22Rv1 (cell line): ENCODE results near the gene SULT1C3.

Source experiments
- H3K27ac ChIP-seq: fragments of 450-650 bp; 2 replicates; pipeline ENCODE4 v1.5.1; 2017
- CTCF ChIP-seq: fragments of 450-650 bp; IDR thresholded peaks from 2 replicates; pipeline ENCODE4 v1.5.1; 2017; ENCODE audit warnings: mild to moderate bottlenecking
- ZFX ChIP-seq: fragments of 450-650 bp; IDR thresholded peaks from 2 replicates; pipeline ENCODE4 v1.6.1; 2017; ENCODE audit warnings: antibody characterized with exemption, borderline replicate concordance

Gene SULT1C3

DNA sequence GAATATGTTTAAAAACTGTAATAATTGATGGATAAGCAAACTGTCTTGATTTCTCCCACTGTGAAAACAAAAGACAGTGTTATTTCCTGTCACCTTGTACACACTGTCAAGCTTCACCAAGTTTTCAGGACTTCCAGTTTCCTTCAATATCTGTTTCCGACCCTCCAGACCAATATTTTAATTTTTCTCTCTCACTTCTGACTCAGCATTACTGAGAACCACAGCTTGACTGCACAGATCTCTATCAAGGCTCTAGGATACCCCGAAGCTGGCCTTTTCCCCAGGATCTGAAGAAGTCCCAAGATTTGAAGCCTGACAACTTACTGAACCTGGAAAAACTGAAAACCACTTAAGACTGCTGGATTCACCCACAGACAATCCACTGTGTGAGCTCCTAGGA lies 13.2 kb upstream of the SULT1C3 start:
- TF ChIP-seq CTCF, result no peak
- no peak for TF ChIP-seq ZFX
- H3K27ac ChIP-seq, result no peak overlapping the region

DNA sequence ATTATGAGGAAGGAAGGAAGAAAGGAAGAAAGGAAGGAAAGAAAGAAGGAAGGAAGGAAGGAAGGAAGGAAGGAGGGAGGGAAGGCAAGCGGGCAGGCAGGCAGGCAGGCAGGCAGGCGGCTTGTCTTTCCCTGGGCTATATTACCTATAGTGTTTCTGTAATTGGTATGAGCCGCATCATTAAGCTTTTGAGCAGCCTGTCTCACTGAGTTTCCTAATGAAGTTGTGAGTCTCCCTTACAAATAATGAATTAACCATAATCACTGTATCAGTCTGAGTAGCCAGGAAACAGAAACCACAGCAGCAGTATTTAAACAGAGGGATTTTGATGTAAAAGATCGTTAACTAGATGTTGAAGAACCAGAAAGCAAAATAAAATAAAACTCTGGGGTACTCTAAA lies 11.8 kb upstream of the SULT1C3 start:
- H3K27ac ChIP-seq, result no peak overlapping the region
- no peak for TF ChIP-seq ZFX
- no peak for TF ChIP-seq CTCF

GRCh38 chr2:108228537-108228936 lies 11.2 kb upstream of the SULT1C3 start:
- TF ChIP-seq ZFX (no peak), CTCF (no peak)
- no peak overlapping the region for H3K27ac ChIP-seq

DNA sequence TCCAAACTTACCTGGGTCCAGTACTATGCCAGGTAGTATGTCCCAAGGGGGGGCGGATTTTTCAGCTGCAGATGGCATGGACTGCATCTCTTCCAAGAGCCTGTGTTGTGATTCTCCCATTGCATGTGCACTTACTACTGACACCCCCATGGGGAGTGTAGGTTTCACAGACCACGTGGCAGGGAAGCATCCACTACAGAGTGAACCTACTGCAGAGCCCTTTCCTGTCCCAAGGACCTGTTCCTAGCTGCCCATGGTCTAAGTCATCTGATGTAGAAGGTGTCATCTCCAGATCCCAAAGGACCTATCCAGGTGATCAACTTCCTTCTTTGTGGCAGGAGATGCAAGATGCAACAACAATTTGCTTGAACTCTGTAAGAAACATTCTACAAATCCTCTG lies 9.9 kb upstream of the SULT1C3 start:
- TF ChIP-seq CTCF (no peak), ZFX (no peak)
- no peak overlapping the region for H3K27ac ChIP-seq

- TF ChIP-seq CTCF (no peak), ZFX (no peak)
These were observed 4.2 kb upstream of the SULT1C3 start for GRCh38 chr2:108235577-108235976.

DNA sequence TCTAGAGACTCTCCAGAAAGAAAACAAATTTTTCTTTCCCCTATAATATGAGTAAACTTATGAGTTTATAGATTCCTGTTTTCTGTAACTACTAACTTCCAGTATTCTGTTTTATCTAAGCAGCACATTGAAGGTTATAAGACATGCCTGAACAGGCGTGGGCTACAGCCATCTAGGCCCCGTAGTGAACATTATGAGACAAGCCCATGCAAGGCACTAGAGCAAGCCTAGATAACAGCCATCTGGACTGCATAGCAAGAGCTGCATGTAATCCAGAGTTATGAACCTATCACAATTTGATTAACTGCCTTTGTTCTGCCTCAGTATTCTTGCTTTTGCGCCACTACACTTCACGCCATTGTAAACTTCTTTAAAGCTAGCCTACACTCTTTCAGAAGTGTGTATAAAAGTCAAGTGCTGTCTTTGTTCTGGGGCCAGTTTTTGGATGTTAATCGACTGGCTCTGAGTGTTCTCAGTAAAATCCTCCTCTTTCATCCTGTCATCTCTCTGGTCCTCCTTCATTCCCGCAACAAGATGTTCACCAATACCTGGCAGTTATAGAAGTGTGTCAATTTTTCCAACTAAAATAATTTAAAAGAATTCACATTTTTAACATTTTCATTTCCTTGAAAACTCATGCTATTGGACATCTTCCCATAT lies 3.0 kb upstream of the SULT1C3 start:
- H3K27ac ChIP-seq, result no peak overlapping the region
- TF ChIP-seq CTCF, result no peak
- no peak for TF ChIP-seq ZFX

More at GRCh38 chr2:108235577-108235976, 4.2 kb upstream of the SULT1C3 start:
- no peak overlapping the region for H3K27ac ChIP-seq

GRCh38 chr2:108240966-108241365 lies 1.2 kb downstream of the SULT1C3 start:
- no peak for TF ChIP-seq ZFX
- no peak for TF ChIP-seq CTCF
- no peak overlapping the region for H3K27ac ChIP-seq
